GM10248 (cell line): ENCODE results near the gene ANKRD63.

ENCODE experiments used
- CTCF ChIA-PET: fragments of 300-600 bp; sonication (Branson Sonifier 250); formaldehyde crosslinking; extraction: SDS; loops from one replicate; lab custom pipeline; 2021; ENCODE audit warnings: antibody characterized with exemption; lab: Yijun Ruan, JAX
- POLR2A ChIA-PET: fragments of 350-650 bp; sonication (Branson Sonifier 250); formaldehyde crosslinking; extraction: SDS; loops from one replicate; lab custom pipeline; 2020; ENCODE audit warnings: antibody characterized with exemption; lab: Yijun Ruan, JAX
- DNase-seq: peaks from one replicate; pipeline ENCODE4 v3.0.0; 2012; ENCODE audit errors: extremely low spot score
- CTCF ChIP-seq: IDR thresholded peaks from 2 replicates; pipeline ENCODE4 v1.5.1; 2012; ENCODE audit warnings: mild to moderate bottlenecking, low read depth; ENCODE audit errors: extremely low read depth, missing control alignments, control extremely low read depth

ANKRD63 gene

GRCh38 chr15:40264321-40265153 lies 18.3 kb downstream of the ANKRD63 start:
- no peak for DNase-seq
- TF ChIP-seq CTCF, result no peak
- CTCF ChIA-PET, result interaction anchor here (1.2 to 20.1 kb wide), 7 partner anchors 10 to 72 kb away, joined by 3 to 525 read pairs (median 4); partner anchors contain the start of gene ANKRD63
- POLR2A ChIA-PET, result no interaction called here

DNA sequence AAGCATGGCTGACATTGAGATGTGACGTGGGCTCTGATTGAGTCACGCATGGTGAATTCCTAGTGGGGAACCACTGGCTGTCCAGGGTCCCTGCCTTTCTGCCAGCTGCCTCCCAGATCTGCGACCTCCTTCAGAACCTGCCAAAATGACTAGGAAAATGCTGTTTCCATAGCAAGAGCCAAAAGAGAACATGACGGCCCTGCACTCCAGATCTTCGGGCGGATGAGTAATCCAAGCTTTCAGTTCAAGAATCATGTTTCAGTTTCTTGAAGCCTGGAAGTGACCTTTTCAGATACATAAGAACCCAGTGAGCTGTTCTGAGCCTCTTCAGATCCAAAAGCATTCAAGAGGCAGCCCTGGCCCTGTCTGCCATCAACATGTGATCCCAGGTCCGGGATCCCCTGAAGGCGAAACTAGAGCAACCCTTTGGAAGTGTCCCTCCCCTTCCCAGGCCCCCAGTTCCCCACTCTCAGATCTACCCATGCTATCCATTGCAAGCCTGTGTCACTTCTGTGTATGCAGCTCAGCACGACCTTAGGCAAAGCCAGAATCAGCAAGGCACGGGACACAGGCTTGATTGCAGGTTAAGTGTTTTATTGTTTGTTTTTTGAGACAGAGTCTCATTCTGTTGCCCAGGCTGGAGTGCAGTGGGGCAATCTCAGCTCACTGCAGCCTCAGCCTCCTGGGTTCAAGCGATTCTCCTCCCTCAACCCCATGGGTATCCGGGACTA lies 19.7 kb downstream of the ANKRD63 start:
- CTCF ChIA-PET, result interaction anchor here (0.9 to 20.1 kb wide), 8 partner anchors 8 to 74 kb away, joined by 3 to 525 read pairs (median 4); partner anchors contain the start of gene ANKRD63
- no peak for TF ChIP-seq CTCF
- DNase-seq, result no peak
- POLR2A ChIA-PET, result no interaction called here

DNA sequence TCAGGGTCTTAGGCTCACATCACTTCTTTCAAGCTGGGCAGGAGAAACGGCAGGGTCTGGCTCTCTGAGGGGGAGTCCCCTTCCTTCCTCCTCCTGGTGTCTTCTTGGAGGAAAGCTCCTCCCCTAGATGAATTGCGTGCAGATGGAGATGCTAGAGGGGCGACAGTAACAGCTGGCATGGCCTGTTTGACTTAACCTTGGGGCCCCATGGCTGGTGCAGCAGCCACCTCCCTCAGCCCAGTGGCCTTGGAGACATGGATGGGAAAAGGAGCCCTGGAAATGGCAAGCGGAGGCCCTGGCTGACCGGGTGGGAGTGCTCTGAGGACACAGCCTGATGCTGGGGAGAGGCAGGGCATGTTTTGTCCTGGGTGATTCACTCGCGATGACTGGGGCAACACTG lies 23.8 kb downstream of the ANKRD63 start:
- POLR2A ChIA-PET, result no interaction called here
- TF ChIP-seq CTCF, result no peak
- CTCF ChIA-PET, result interaction anchor here (0.9 to 19.5 kb wide), 6 partner anchors 10 to 214 kb away, joined by 3 to 308 read pairs (median 5); no protein-coding TSS in a partner anchor
- no peak for DNase-seq

DNA sequence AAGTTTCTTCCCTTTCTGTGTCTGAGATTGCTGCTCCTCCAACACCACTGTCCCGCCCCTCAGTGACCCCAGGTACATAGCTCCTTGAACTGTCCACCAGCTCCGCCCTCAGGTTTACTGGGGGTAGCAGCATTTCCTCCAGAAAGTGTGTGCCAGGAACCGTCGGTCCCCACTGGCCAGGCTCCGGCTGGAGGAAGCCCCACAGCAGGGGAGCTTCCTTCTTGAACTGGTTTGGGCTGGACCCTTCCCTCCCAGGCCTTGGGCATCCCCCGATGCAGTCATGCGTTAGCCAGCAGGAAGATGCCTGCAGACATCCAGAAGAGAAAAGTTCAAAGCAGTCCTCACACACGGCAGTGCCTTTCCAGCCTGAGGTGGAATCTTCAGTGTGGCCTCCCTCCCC lies 24.3 kb downstream of the ANKRD63 start:
- CTCF ChIA-PET, result interaction anchor here (0.9 to 19.5 kb wide), 6 partner anchors 10 to 213 kb away, joined by 3 to 308 read pairs (median 5); no protein-coding TSS in a partner anchor
- POLR2A ChIA-PET, result no interaction called here
- DNase-seq, result no peak

DNA sequence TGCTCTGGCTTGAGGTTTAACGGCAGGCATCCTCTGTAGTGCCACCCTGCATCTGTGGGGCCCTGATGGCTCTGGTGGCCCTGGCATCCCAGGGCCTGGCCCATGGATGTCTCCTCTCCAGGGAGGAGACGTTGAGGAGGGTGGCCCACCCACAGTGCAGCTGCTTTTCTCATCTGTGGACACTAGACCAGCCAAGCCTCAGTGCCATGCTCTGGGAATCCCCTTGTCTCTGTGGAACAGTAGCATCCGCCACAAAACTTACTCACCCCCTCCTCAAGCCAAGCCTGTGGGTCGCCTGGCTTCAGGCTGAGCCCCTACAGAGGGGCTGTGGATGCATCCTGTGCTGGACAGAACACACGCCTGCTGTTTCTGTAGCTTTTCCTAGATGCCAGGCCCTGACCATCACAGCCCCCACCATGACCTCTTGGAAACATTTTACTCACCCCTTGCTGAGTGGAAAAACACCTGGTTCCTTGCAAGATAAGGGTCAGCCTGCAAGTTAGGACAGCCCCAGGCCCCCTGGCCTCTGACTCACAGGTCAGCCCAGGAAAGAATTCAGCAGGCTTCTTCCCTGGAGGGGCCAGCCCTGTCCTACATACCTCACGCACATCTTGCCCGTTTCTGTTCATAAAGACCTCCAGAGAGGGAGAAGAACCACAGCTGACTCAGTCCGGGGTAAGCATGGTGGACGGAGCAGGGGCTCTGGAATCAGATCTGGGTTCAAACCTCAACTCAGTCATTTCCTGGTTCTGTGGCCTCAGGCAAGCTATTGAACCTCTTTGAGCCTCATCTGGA lies 25.0 kb downstream of the ANKRD63 start:
- POLR2A ChIA-PET, result no interaction called here
- no peak for DNase-seq
- CTCF ChIA-PET, result interaction anchor here (0.9 to 19.5 kb wide), 8 partner anchors 11 to 212 kb away, joined by 3 to 308 read pairs (median 4); no protein-coding TSS in a partner anchor
- no peak for TF ChIP-seq CTCF

More for the DNA sequence above, 24.3 kb downstream of the ANKRD63 start:
- no peak for TF ChIP-seq CTCF
